Activated naive CD8-positive, alpha-beta T cell treated with anti-CD3 and anti-CD28 coated beads, Interleukin-2, amount 10 ng/mL, durations not matched to agents 7 days and 5 days (primary cell): ENCODE measurements around the gene TMEM184A. TPM values are rescaled to one million over a fixed set of nuclear protein-coding genes. Genes with fewer than 3 reads are reported as not detected.

Experiments
- ATAC-seq: fragments of 150-1000 bp; cut with Tn5 transposase; one replicate; pipeline ENCODE4 v1.10.0; 2021; ENCODE audit warnings: low read depth, moderate library complexity
- POLR2A ChIA-PET: fragments of 350-600 bp; sonication (Branson Sonifier 250); formaldehyde crosslinking; loops from one replicate; lab custom pipeline; 2021; ENCODE audit warnings: antibody characterized with exemption; lab: Charles Lee
- DNase-seq: peaks from one replicate; pipeline ENCODE4 v3.0.0; 2021
- H3K27ac Mint-ChIP-seq: one replicate; pipeline ENCODE4 v1.8.0; 2022; ENCODE audit warnings: mild to moderate bottlenecking, mixed read lengths
- H3K27me3 Mint-ChIP-seq: one replicate; pipeline ENCODE4 v1.8.0; 2022; ENCODE audit warnings: mild to moderate bottlenecking, moderate library complexity, mixed read lengths
- H3K36me3 Mint-ChIP-seq: one replicate; pipeline ENCODE4 v1.8.0; 2021; ENCODE audit warnings: mild to moderate bottlenecking, mixed read lengths
- H3K4me1 Mint-ChIP-seq: one replicate; pipeline ENCODE4 v1.8.0; 2021; ENCODE audit warnings: mixed read lengths
- H3K4me3 Mint-ChIP-seq: one replicate; pipeline ENCODE4 v1.8.0; 2022; ENCODE audit warnings: mild to moderate bottlenecking, moderate library complexity, mixed read lengths
- H3K9me3 Mint-ChIP-seq: one replicate; pipeline ENCODE4 v1.8.0; 2021; ENCODE audit warnings: mixed read lengths
- total RNA-seq, 2 experiments: library from RNA; stranded (reverse); gene quantifications; one replicate each; pipeline ENCODE4 v1.2.3, GENCODE V29; 2021

TMEM184A gene
- total RNA-seq, 2 experiments from 2014 or later = not detected

GRCh38 chr7:1548438-1548831, 7.6 kb downstream of the TMEM184A start:
- no peak overlapping the region for H3K27ac Mint-ChIP-seq
- no peak for DNase-seq
- no peaks in the 10 kb centered on the region for H3K36me3 Mint-ChIP-seq
- no peak for ATAC-seq
- POLR2A ChIA-PET = interaction anchor here (1.1 kb wide), 1 partner anchor 14 kb away, joined by 4 read pairs; no protein-coding TSS in a partner anchor
- peaks cover 3% of the 10 kb centered on the region for H3K4me1 Mint-ChIP-seq
- no peaks in the 10 kb centered on the region for H3K27me3 Mint-ChIP-seq
- no peak overlapping the region for H3K4me3 Mint-ChIP-seq
- H3K9me3 Mint-ChIP-seq = no peaks in the 10 kb centered on the region

GRCh38 chr7:1547777-1548437, 8.1 kb downstream of the TMEM184A start:
- POLR2A ChIA-PET = interaction anchor here (0.6 to 1.1 kb wide), 2 partner anchors 14 to 41 kb away, joined by 3 to 4 read pairs; no protein-coding TSS in a partner anchor
- no peak overlapping the region for H3K4me3 Mint-ChIP-seq

GRCh38 chr7:1546909-1547776, 8.9 kb downstream of the TMEM184A start:
- Mint-ChIP-seq H3K27me3 (no peaks in the 10 kb centered on the region), H3K36me3 (no peaks in the 10 kb centered on the region), H3K4me1 (peaks cover 3% of the 10 kb centered on the region), H3K9me3 (no peaks in the 10 kb centered on the region), H3K4me3 (no peak overlapping the region), H3K27ac (no peak overlapping the region)
- DNase-seq (no peak), ATAC-seq (no peak)
- POLR2A ChIA-PET = interaction anchor here (0.6 to 1.1 kb wide), 2 partner anchors 15 to 40 kb away, joined by 3 to 4 read pairs; no protein-coding TSS in a partner anchor

More at GRCh38 chr7:1547777-1548437, 8.1 kb downstream of the TMEM184A start:
- no peak overlapping the region for H3K27ac Mint-ChIP-seq
- H3K9me3 Mint-ChIP-seq = no peaks in the 10 kb centered on the region
- no peak for ATAC-seq
- no peak for DNase-seq
- H3K4me1 Mint-ChIP-seq = peaks cover 3% of the 10 kb centered on the region
- no peaks in the 10 kb centered on the region for H3K36me3 Mint-ChIP-seq
- H3K27me3 Mint-ChIP-seq = no peaks in the 10 kb centered on the region

DNA sequence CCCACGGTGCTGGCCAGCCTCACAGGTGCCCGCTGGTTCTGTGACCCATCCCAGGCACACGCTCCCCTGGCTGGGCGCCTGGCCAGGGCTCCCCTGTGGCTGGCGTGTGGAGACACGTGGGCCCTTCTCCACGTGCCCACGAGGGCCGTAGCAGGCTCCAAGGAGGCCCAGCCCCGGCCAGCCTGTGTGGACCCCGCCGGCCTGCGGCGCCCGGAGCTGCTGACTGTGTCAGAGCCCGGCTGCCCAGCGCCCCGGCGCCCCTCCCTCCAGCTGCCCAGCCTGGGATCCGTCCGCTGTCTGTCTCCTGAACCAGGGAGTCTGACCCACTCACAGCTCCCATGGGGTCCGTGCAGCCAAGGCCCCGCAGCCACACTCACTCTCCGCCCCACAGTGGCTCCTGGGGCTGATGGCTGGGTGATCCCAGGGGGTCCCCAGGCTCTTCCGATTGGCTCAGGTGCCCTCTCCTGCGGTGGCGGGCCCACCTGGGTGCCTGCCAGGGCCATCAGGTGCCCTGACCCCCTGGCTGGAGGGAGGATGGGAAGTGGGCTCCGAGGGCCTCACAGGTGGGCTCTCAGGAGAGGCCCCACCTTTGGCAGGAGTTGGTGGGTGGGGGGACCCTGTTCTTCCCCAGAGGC, 9.6 kb downstream of the TMEM184A start:
- Mint-ChIP-seq H3K27ac (no peak overlapping the region), H3K9me3 (no peaks in the 10 kb centered on the region), H3K36me3 (no peaks in the 10 kb centered on the region), H3K27me3 (no peaks in the 10 kb centered on the region), H3K4me3 (no peak overlapping the region), H3K4me1 (peaks cover 3% of the 10 kb centered on the region)
- DNase-seq (no peak), ATAC-seq (no peak)
- POLR2A ChIA-PET = interaction anchor here (0.5 kb wide), 1 partner anchor 22 kb away, joined by 3 read pairs; no protein-coding TSS in a partner anchor

GRCh38 chr7:1545417-1546246, 10.4 kb downstream of the TMEM184A start:
- ATAC-seq (no peak), DNase-seq (no peak)
- POLR2A ChIA-PET = interaction anchor here (0.5 kb wide), 1 partner anchor 23 kb away, joined by 3 read pairs; no protein-coding TSS in a partner anchor
- Mint-ChIP-seq H3K27me3 (no peaks in the 10 kb centered on the region), H3K36me3 (no peaks in the 10 kb centered on the region), H3K4me3 (no peak overlapping the region), H3K4me1 (peaks cover 3% of the 10 kb centered on the region), H3K9me3 (no peaks in the 10 kb centered on the region), H3K27ac (no peak overlapping the region)

DNA sequence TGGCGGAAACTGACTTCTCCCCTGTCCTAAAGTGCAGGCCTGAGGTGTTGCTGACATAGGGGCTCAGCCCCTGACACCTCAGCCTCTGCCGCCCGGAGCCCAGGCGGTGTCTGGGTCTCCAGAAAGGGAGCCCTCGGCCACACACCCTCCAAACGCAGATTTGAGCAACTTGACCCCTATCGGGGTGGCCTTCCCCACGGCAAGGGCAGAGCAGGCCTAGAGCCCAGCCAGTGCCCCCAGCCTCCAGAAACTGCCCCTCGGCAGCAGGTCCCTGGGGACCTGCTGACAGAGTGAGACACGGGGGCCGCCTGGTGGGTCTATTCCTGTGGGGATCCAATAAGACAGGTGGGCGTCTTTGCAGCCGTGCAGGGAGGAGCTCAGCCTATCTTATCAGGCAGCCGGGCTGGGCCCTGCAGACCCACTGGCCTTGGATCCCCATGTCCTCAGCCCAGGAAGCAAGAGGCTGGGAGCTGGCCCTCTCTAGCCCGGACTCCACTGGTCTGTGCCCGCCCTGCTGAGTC, 11.0 kb downstream of the TMEM184A start:
- Mint-ChIP-seq H3K9me3 (no peaks in the 10 kb centered on the region), H3K27ac (no peak overlapping the region), H3K4me3 (no peak overlapping the region), H3K4me1 (peaks cover 3% of the 10 kb centered on the region), H3K27me3 (no peaks in the 10 kb centered on the region), H3K36me3 (no peaks in the 10 kb centered on the region)
- ATAC-seq (no peak), DNase-seq (no peak)
- POLR2A ChIA-PET = no interaction called here

- no peak overlapping the region for H3K27ac Mint-ChIP-seq
- no peak for ATAC-seq
- POLR2A ChIA-PET = no interaction called here
Observed at GRCh38 chr7:1544178-1544895, 11.7 kb downstream of the TMEM184A start.

DNA sequence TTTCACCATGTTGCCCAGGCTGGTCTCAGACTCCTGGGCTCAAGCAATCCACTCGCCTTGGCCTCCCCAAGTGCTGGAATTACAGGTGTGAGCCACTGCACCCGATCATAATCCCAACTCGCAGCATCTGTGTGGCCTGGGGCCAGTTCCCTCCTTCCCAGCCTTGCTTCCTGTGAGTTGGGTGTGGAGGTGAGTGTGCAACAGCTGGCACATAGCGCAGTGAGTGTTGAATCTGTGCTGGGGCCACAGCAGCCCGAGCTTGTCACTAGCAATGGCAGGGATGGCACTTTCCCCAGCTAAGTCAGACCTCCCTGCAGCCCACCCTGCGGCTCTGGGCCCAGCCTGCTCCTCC, 12.2 kb downstream of the TMEM184A start:
- H3K9me3 Mint-ChIP-seq = no peaks in the 10 kb centered on the region
- POLR2A ChIA-PET = interaction anchor here (1.4 kb wide), 1 partner anchor 9 kb away, joined by 3 read pairs; no protein-coding TSS in a partner anchor
- H3K4me3 Mint-ChIP-seq = no peak overlapping the region
- H3K27me3 Mint-ChIP-seq = no peaks in the 10 kb centered on the region
- peaks cover 3% of the 10 kb centered on the region for H3K4me1 Mint-ChIP-seq
- no peaks in the 10 kb centered on the region for H3K36me3 Mint-ChIP-seq
- DNase-seq (no peak), ATAC-seq (no peak)
- no peak overlapping the region for H3K27ac Mint-ChIP-seq

More at GRCh38 chr7:1544178-1544895, 11.7 kb downstream of the TMEM184A start:
- H3K36me3 Mint-ChIP-seq = no peaks in the 10 kb centered on the region
- no peak overlapping the region for H3K4me3 Mint-ChIP-seq
- H3K4me1 Mint-ChIP-seq = peaks cover 3% of the 10 kb centered on the region
- H3K9me3 Mint-ChIP-seq = no peaks in the 10 kb centered on the region
- no peaks in the 10 kb centered on the region for H3K27me3 Mint-ChIP-seq
- no peak for DNase-seq

DNA sequence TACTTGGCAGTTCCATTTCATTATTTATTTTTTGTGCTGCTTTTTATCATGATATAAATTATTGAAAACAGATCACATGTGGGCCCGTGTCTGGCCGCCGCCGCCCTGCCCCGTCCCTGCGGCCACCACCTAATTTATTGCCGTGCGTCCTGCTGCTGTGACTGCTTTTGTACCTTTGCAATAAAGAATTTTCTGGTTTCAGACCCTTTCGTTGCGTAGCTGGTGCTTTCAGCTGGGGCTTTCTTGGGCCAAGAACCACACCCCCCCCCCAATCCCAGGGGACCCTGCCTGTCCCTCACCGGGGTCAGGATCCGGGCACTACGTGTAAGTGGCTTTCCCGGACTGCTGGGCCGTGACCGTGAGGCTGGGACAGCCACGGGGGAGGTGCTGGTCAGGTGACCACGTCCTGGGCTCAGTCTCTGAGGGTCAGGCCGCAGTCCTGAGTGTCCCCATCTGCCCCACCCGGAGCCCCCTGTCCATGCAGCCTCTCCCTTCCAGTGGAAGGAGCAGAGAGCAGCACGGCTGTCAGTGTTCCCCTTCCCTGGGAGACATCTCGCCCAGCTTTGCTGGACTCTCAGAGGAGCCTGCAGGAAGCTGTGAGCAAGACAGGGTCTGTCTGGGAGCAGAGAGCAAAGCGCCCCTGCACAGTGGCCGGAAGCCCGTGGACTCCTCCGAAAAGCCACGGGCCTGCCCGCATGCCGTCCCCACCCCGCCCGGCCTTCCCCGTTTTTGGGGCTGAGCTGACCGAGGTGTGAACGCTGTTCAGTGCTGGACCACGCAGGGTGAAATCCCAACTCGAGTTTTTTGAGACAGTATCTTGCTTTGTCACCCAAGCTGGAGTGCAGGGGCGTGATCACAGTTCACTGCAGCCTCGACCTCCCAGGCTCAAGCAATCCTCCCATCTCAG, 12.9 kb downstream of the TMEM184A start:
- H3K9me3 Mint-ChIP-seq = no peaks in the 10 kb centered on the region
- H3K27me3 Mint-ChIP-seq = no peaks in the 10 kb centered on the region
- no peak overlapping the region for H3K4me3 Mint-ChIP-seq
- no peak overlapping the region for H3K27ac Mint-ChIP-seq
- DNase-seq = no peak
- POLR2A ChIA-PET = interaction anchor here (1.4 kb wide), 1 partner anchor 9 kb away, joined by 3 read pairs; no protein-coding TSS in a partner anchor
- no peaks in the 10 kb centered on the region for H3K36me3 Mint-ChIP-seq
- no peak for ATAC-seq
- H3K4me1 Mint-ChIP-seq = no peaks in the 10 kb centered on the region

DNA sequence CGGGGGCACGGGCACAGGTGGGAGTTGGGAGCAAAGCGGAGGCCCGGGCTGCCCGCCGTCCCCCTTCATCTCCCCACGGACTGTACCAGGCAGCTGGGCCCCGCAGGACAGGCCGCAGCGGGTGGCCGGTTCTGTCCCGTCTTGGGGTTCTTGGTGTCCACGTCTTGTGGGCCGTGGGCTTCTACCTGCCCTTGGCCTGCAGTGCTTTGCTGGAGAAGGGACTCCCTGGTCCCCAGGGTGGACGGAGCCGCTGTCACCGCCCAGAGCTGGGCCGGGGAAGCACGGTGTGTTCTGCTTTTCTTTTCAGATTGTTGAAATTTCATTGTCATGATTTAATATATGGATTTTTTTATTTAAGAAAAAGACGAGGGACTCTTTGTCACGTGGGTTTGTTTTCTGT, 13.7 kb downstream of the TMEM184A start:
- no peak for ATAC-seq
- H3K27ac Mint-ChIP-seq = no peak overlapping the region
- H3K4me1 Mint-ChIP-seq = no peaks in the 10 kb centered on the region
- H3K27me3 Mint-ChIP-seq = no peaks in the 10 kb centered on the region
- H3K4me3 Mint-ChIP-seq = no peak overlapping the region
- H3K9me3 Mint-ChIP-seq = no peaks in the 10 kb centered on the region
- POLR2A ChIA-PET = interaction anchor here (1.4 kb wide), 1 partner anchor 8 kb away, joined by 3 read pairs; no protein-coding TSS in a partner anchor
- no peaks in the 10 kb centered on the region for H3K36me3 Mint-ChIP-seq
- DNase-seq = no peak

DNA sequence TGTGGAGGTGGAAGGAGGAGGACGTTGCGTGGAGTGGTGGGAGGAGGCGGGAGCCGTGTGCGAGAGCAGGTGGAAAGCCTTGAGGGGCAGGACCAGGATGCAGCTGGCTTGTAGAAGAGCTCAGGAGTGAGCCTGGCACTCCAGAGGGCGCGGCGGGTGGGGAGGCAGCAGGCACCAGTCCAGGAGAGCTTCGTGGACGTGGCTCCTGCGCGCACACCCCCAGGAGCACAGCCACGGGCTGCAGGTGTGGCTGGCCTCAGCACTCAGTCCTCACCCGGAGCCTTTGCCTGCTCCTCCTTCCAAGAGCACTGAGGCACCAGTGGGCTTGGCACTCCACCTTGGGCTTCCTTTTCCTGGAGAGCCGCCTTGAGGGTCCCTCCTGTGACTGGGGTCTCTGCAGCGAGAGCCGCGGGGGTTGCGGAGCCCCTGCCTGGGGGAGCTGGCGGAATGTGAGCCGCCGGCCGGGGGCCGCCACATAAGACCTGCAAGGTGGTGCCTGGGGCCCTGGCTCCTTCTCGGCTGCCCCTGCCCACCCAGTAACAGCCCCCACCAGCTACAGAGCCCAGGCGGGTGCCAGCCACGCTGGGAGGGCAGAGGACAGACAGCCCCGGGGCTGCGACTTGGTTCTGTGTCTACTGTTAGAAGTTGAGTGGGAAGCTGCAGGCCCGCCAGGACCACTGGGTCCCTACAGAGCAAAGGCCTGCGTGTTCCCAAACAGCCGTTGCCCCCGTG, 14.4 kb downstream of the TMEM184A start:
- Mint-ChIP-seq H3K36me3 (no peaks in the 10 kb centered on the region), H3K27me3 (no peaks in the 10 kb centered on the region), H3K4me1 (no peaks in the 10 kb centered on the region), H3K4me3 (no peak overlapping the region), H3K27ac (no peak overlapping the region), H3K9me3 (no peaks in the 10 kb centered on the region)
- DNase-seq (no peak), ATAC-seq (no peak)
- POLR2A ChIA-PET = no interaction called here
